Fibroblast of pulmonary artery (primary cell): ENCODE measurements around the gene CTDP1.

Experiments used
- DNase-seq: peaks from one replicate; pipeline ENCODE4 v3.0.0-alpha.2; 2010; ENCODE audit warnings: low read depth
- H3K4me3 ChIP-seq: replicated peaks from 2 replicates; pipeline ENCODE4 v1.5.1; 2011; ENCODE audit warnings: low read depth, mild to moderate bottlenecking, control low read depth, low read length, moderate library complexity
- TF ChIP-seq, protein P1 (sequence below): IDR thresholded peaks from 2 replicates; pipeline ENCODE4 v1.5.1; 2011; ENCODE audit warnings: mild to moderate bottlenecking, control low read depth, low read length, inconsistent platforms; ENCODE audit errors: missing control alignments

The CTDP1 gene

DNA sequence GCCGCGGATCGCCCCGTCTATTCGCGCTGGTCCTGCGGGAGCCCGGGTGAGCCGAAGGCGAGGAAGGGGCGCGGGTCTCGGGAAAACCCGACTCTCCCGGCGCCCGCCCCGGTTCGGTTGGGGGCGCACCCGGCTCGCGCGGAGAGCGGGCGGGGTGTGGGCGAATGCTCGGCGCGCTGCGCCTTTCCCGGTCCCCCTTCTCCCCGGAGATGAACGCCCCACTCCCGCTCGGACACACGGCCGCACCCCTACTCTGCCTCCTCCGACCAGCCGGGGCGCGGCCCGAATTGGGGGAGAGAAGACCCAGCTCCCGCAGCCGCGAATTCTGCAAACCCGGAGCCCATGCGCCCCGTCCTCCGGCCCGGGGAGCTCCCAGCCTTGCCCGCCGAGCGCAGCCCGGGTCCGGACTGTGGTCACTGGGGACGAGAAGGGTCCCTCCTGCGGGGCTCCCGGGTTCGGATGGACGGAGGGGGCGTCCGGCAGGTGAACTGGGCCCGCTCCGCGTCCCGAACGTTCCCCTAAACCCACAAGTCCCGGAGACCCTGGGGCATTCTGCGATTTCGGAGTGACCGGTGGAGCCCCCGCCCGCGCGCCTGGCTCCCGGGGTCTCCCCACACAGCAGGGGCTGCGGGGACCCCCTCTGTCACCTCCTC lies 118.9 kb downstream of the CTDP1 start:
- no peak for DNase-seq
- TF ChIP-seq, protein P1, sequence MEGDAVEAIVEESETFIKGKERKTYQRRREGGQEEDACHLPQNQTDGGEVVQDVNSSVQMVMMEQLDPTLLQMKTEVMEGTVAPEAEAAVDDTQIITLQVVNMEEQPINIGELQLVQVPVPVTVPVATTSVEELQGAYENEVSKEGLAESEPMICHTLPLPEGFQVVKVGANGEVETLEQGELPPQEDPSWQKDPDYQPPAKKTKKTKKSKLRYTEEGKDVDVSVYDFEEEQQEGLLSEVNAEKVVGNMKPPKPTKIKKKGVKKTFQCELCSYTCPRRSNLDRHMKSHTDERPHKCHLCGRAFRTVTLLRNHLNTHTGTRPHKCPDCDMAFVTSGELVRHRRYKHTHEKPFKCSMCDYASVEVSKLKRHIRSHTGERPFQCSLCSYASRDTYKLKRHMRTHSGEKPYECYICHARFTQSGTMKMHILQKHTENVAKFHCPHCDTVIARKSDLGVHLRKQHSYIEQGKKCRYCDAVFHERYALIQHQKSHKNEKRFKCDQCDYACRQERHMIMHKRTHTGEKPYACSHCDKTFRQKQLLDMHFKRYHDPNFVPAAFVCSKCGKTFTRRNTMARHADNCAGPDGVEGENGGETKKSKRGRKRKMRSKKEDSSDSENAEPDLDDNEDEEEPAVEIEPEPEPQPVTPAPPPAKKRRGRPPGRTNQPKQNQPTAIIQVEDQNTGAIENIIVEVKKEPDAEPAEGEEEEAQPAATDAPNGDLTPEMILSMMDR, result no peak
- H3K4me3 ChIP-seq, result peak overlapping the region; percentile 64

DNA sequence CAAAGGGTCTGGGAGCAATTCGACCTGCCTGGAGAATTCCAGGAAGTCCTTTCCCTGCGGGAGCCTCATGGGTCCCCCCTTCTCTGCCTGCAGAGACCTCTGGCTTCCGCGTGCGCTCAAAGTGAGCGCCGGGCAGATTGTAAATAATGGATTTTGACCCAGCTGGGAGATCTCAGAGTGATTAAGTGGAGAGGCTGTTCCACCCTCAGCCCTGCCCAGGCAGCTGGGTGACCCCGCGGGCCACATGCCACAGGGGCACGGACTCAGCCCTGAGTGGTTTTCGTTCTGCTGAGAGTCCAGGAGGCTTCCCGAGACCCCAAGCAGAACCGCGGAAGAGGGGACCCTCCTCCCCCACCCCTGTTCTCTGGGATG lies 119.4 kb downstream of the CTDP1 start:
- peak; percentile 34 for DNase-seq
- TF ChIP-seq, protein P1, result no peak

DNA sequence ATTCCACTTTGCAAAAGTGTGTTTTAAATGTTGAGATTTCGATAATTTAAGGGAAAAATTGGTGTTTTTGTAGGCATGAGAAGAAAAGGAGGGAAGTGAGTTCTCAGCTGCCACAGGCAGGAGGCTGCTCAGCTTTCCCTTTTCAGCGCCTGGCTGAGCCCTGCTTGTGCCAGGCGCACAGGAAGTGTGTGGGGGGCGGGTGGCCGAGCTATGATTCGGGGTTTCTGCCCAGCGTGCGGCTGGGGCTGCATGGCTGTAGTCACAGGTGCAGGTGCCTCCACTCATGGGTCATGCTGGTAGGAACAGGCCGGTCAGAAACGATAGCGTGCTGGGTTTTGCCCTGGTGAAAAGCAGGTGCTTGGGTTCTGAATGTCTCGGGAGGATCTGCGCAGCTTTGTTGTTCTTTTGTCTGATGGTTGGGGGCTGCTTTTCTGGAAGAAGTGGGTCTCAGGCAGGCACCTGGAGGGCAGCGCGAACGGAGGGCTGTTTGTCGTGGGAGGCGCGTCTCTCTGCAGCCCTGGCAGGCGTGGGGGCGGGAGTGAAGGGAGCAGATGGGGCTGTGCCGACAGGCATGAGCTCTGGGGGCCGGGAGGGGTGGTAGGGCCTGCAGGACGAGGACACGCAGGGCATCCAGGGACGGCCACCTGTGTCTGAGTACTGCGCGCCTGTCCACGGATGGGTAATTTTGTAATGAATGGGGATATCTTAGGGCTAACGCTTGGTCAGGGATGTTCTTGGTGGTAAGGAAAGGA lies 120.2 kb downstream of the CTDP1 start:
- peak overlapping the region; percentile 64 for H3K4me3 ChIP-seq
- TF ChIP-seq, protein P1, result no peak
- DNase-seq, result no peak

More for the DNA sequence above, 119.4 kb downstream of the CTDP1 start:
- H3K4me3 ChIP-seq, result peak overlapping the region; percentile 64

- DNase-seq, result no peak
- no peak overlapping the region for H3K4me3 ChIP-seq
- TF ChIP-seq, protein P1, result no peak
Observed at GRCh38 chr18:79800371-79801180, 121.0 kb downstream of the CTDP1 start.

- no peak for DNase-seq
- TF ChIP-seq, protein P1, result no peak
- H3K4me3 ChIP-seq, result no peak overlapping the region
Observed at GRCh38 chr18:79801217-79801616, 121.6 kb downstream of the CTDP1 start.

DNA sequence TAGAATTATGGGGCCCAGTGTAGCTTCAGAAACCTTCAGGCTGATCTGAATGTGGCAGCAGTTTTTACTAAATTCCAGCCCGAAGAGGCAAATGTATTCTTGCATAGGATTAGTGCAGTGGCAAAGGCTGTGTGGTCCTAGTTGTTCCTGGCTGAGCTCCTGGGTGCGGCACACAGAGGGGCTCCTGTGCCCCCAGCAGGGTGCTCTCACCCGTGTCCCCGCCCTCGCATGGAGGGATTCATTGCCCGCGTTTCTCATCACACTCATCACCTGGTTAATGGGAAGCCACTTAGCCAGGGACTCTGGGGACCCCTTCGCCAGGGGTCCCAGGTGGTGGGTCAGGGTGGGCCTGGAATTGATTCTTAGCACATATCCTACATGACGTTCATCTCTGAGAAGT lies 122.0 kb downstream of the CTDP1 start:
- no peak for DNase-seq
- no peak overlapping the region for H3K4me3 ChIP-seq
- TF ChIP-seq, protein P1, result no peak
